Measurements from ENCODE around the gene DHX32. TPM values are rescaled to one million over a fixed set of nuclear protein-coding genes. Genes with fewer than 3 reads are reported as not detected.

DHX32 gene
- polyA plus RNA-seq, 1 donor (not counting 4 experiments of a cell fraction or from before 2014, with no cell fraction given): 48.3 TPM

DNA sequence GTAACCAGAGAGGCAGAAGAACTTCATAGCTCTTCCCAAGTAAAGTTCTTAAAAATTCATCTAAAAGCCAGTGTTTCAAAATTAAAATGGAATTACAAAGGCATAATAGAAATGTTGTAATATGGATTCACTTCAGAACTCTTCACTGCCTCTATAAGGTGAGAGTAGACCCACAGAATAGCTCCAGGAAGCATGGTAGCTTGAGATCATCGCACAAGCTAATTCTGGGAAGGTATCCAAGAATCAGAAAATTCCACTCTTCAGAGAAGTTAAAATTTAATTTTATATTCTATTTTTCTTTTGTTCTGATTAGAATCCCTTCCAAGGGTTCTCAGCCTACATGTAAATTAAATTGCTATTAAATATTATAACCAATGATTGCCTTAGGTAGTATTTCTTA lies 1.5 kb upstream of the DHX32 start:
- peaks cover 21% of the 10 kb centered on the region for H3K4me1 ChIP-seq (ENCODE audit: control insufficient read depth, extremely low read depth, insufficient read depth, low read length)
- H3K9me1 ChIP-seq (ENCODE audit: control insufficient read depth, extremely low read depth, insufficient read depth, low read length): no peaks in the 10 kb centered on the region
- DNase-seq (ENCODE audit: low read depth, low spot score): no peak
- peaks cover 8 to 13% of the 10 kb centered on the region in 2 experiments for H3K36me3 ChIP-seq (ENCODE audit: control insufficient read depth in 2 of 2, extremely low read depth in 1 of 2, insufficient read depth in 2 of 2, low read length in 2 of 2)
- H3K4me3 ChIP-seq (ENCODE audit: control insufficient read depth in 2 of 3, extremely low read depth in 1 of 3, insufficient read depth in 2 of 3, low read depth in 1 of 3, low read length in 3 of 3): no peak overlapping the region
- no peaks in the 10 kb centered on the region for H4K20me1 ChIP-seq (ENCODE audit: control insufficient read depth, extremely low read depth, insufficient read depth, low read length)
- H3K27me3 ChIP-seq (ENCODE audit: control insufficient read depth, extremely low read depth, insufficient read depth, low read length): no peaks in the 10 kb centered on the region
- no peak for FAIRE-seq
- no peak overlapping the region for H3K27ac ChIP-seq (ENCODE audit: control insufficient read depth, insufficient read depth, low read length)
- H3K9me3 ChIP-seq (ENCODE audit: control insufficient read depth, low read depth, low read length): no peaks in the 10 kb centered on the region
- no peak overlapping the region for H2AFZ ChIP-seq (ENCODE audit: control insufficient read depth, low read length)
- no peak overlapping the region for H3K9ac ChIP-seq (ENCODE audit: control insufficient read depth, extremely low read depth, insufficient read depth, low read length)
- no peak overlapping the region for H3K4me2 ChIP-seq (ENCODE audit: control insufficient read depth, extremely low read depth, insufficient read depth, low read depth, low read length)
- dilution Hi-C loops (cut with MboI; ENCODE audit: extremely low pct_ligation_motif_present, low sequenced_read_pairs): no loop called here
- peaks cover 26% of the 10 kb centered on the region for H3K79me2 ChIP-seq (ENCODE audit: control insufficient read depth, insufficient read depth, low read length)
- TF ChIP-seq, protein P1, sequence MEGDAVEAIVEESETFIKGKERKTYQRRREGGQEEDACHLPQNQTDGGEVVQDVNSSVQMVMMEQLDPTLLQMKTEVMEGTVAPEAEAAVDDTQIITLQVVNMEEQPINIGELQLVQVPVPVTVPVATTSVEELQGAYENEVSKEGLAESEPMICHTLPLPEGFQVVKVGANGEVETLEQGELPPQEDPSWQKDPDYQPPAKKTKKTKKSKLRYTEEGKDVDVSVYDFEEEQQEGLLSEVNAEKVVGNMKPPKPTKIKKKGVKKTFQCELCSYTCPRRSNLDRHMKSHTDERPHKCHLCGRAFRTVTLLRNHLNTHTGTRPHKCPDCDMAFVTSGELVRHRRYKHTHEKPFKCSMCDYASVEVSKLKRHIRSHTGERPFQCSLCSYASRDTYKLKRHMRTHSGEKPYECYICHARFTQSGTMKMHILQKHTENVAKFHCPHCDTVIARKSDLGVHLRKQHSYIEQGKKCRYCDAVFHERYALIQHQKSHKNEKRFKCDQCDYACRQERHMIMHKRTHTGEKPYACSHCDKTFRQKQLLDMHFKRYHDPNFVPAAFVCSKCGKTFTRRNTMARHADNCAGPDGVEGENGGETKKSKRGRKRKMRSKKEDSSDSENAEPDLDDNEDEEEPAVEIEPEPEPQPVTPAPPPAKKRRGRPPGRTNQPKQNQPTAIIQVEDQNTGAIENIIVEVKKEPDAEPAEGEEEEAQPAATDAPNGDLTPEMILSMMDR (optimal IDR thresholded peaks at IDR 0.05 in 1 of 3, IDR thresholded peaks at IDR 0.05 in 1 of 3, conservative IDR thresholded peaks at IDR 0.05 in 1 of 3; ENCODE audit: extremely low read depth in 1 of 3, insufficient read depth in 2 of 3, low read length in 3 of 3): no peak
- TF ChIP-seq EZH2 (IDR thresholded peaks at IDR 0.05; ENCODE audit: low read length): no peak

DNA sequence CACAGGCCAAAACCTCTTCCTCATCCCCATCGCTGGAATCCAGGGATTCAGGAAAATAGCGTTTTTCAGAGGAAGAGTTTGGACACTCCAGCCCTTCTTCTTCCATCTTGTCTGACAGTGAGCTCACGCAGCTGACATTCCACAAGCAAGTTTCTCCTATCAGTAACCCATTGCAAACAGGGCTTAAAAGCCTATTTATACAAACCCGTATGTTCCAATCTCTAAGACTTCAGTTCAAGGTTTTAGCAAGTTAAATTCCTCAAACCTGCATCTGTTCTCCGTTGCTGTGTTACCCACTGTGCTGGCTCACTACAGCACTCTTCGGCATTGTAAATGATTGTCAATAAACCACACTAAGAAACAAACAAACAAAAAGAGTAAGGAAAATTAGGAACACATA lies 373 bp downstream of the DHX32 start:
- H3K79me2 ChIP-seq (ENCODE audit: control insufficient read depth, insufficient read depth, low read length): peaks cover 19% of the 10 kb centered on the region
- no peaks in the 10 kb centered on the region for H4K20me1 ChIP-seq (ENCODE audit: control insufficient read depth, extremely low read depth, insufficient read depth, low read length)
- no peak overlapping the region for H3K4me2 ChIP-seq (ENCODE audit: control insufficient read depth, extremely low read depth, insufficient read depth, low read depth, low read length)
- TF ChIP-seq, protein P1 (optimal IDR thresholded peaks at IDR 0.05 in 1 of 3, IDR thresholded peaks at IDR 0.05 in 1 of 3, conservative IDR thresholded peaks at IDR 0.05 in 1 of 3; ENCODE audit: extremely low read depth in 1 of 3, insufficient read depth in 2 of 3, low read length in 3 of 3): no peak
- TF ChIP-seq EZH2 (IDR thresholded peaks at IDR 0.05; ENCODE audit: low read length): no peak
- DNase-seq (ENCODE audit: low read depth, low spot score) (no peak), FAIRE-seq (no peak)
- peaks cover 11% of the 10 kb centered on the region for H3K4me1 ChIP-seq (ENCODE audit: control insufficient read depth, extremely low read depth, insufficient read depth, low read length)
- H3K9ac ChIP-seq (ENCODE audit: control insufficient read depth, extremely low read depth, insufficient read depth, low read length): no peak overlapping the region
- H3K27ac ChIP-seq (ENCODE audit: control insufficient read depth, insufficient read depth, low read length): no peak overlapping the region
- dilution Hi-C loops (cut with MboI; ENCODE audit: extremely low pct_ligation_motif_present, low sequenced_read_pairs): no loop called here
- no peaks in the 10 kb centered on the region for H3K9me1 ChIP-seq (ENCODE audit: control insufficient read depth, extremely low read depth, insufficient read depth, low read length)
- H2AFZ ChIP-seq (ENCODE audit: control insufficient read depth, low read length): no peak overlapping the region
- H3K4me3 ChIP-seq (ENCODE audit: control insufficient read depth in 2 of 3, extremely low read depth in 1 of 3, insufficient read depth in 2 of 3, low read depth in 1 of 3, low read length in 3 of 3): no peak overlapping the region
- H3K9me3 ChIP-seq (ENCODE audit: control insufficient read depth, low read depth, low read length): peaks cover 2% of the 10 kb centered on the region
- no peaks in the 10 kb centered on the region for H3K27me3 ChIP-seq (ENCODE audit: control insufficient read depth, extremely low read depth, insufficient read depth, low read length)
- H3K36me3 ChIP-seq (ENCODE audit: control insufficient read depth in 2 of 2, extremely low read depth in 1 of 2, insufficient read depth in 2 of 2, low read length in 2 of 2): peaks cover 9 to 18% of the 10 kb centered on the region in 2 experiments
